Kidney (tissue), 14 donors: Measurements from ENCODE around the gene DTX4. TPM values are rescaled to one million over a fixed set of nuclear protein-coding genes. Genes with fewer than 3 reads are reported as not detected.

Experiments
- DNase-seq, 5 donors: peaks; one replicate each; pipeline ENCODE4 v3.0.0-alpha.2; 2013 to 2020
- FAIRE-seq: peaks from 2 replicates; lab custom pipeline; 2012; peaks lifted over from hg19 to GRCh38; lab: Jason Lieb, UNC
- H3K27ac ChIP-seq, 2 donors: one replicate each; pipeline ENCODE4 v1.7.0; 2013; ENCODE audit warnings: low read depth in 2 of 2, low read length in 2 of 2, inconsistent platforms in 1 of 2
- H3K27me3 ChIP-seq: one replicate; pipeline ENCODE4 v1.7.1; 2013; ENCODE audit warnings: low read length, inconsistent platforms; ENCODE audit not compliant: control insufficient read depth, insufficient read depth
- H3K36me3 ChIP-seq, 3 donors: one replicate each; pipeline versions ENCODE4 v1.7.0 to v1.7.1; 2013; ENCODE audit warnings: low read length in 3 of 3, control low read depth in 1 of 3, inconsistent platforms in 1 of 3; ENCODE audit not compliant: insufficient read depth in 3 of 3, control insufficient read depth in 2 of 3
- H3K4me1 ChIP-seq, 3 donors: one replicate each; pipeline versions ENCODE4 v1.7.0 to v1.7.1; 2013; ENCODE audit warnings: low read length in 3 of 3, inconsistent platforms in 1 of 3, low read depth in 1 of 3; ENCODE audit not compliant: control insufficient read depth in 2 of 3, insufficient read depth in 2 of 3
- H3K4me3 ChIP-seq, 3 donors: one replicate each; pipeline versions ENCODE4 v1.7.0 to v1.8.1; 2013; ENCODE audit warnings: low read length in 3 of 3, control low read depth in 1 of 3, inconsistent platforms in 1 of 3
- H3K9ac ChIP-seq, 3 donors: one replicate each; pipeline versions ENCODE4 v1.7.0 to v1.7.1; 2013; ENCODE audit warnings: low read length in 3 of 3, control low read depth in 1 of 3, inconsistent platforms in 1 of 3
- H3K9me3 ChIP-seq, 3 donors: one replicate each; pipeline versions ENCODE4 v1.7.0 to v1.7.1; 2013; ENCODE audit warnings: low read length in 3 of 3, control low read depth in 1 of 3, inconsistent platforms in 1 of 3; ENCODE audit not compliant: control insufficient read depth in 2 of 3, insufficient read depth in 1 of 3
- CTCF ChIP-seq: IDR thresholded peaks from 3 replicates; pipeline ENCODE4 v1.5.1; 2012; ENCODE audit warnings: mild to moderate bottlenecking, moderate library complexity, borderline replicate concordance; ENCODE audit not compliant: insufficient read depth; ENCODE audit errors: extremely low read depth
- intact Hi-C: fragments of 100-400 bp; cut with DNase I; formaldehyde crosslinking; loops from one replicate; pipeline ENCODE4 v1.11.1; 2022
- polyA plus RNA-seq: library from polyadenylated mRNA; stranded (reverse); fragments of 350-450 nt; fragmentation: Illumina TruSeq; extraction: RNeasy Lipid Tissue Mini Kit (QIAGEN cat#74804); gene quantifications from one replicate; pipeline ENCODE4 v1.2.3, GENCODE V29; 2014; ENCODE audit warnings: low read depth, low replicate concordance; ENCODE audit not compliant: insufficient read depth
- total RNA-seq: library from RNA; stranded (reverse); fragmentation: NEBNext Ultra II Directional; extraction: Animal tissue kit (Norgen Biotek cat#: 25700); gene quantifications from one replicate; pipeline ENCODE4 v1.2.1, GENCODE V29; 2021
- donor health status: control.
- donor health status: control.
- donor health status: control.
- donor health status: control.
- donor health status: control.
- donor health status: DM: yes; HTN: yes; CAD: no.
- donor health status: Normal renal cell carcinoma (clear cell type).

DTX4 gene
- total and polyA plus RNA-seq, 2 donors from 2014 or later: 7.2 to 21.8 TPM

- Histone ChIP-seq H3K9ac (no peak overlapping the region), H3K9me3 (no peaks in the 10 kb centered on the region), H3K27ac (no peak overlapping the region), H3K36me3 (peaks cover 0 to 11% (median 9%) of the 10 kb centered on the region in 3 donors), H3K4me1 (peaks cover 11 to 13% (median 12%) of the 10 kb centered on the region in 3 donors), H3K27me3 (no peaks in the 10 kb centered on the region), H3K4me3 (no peak overlapping the region)
- peak; percentile 39 for TF ChIP-seq CTCF
- peak in 1 of 5 donors; percentile 34 for DNase-seq
- intact Hi-C loops: no loop called here
- FAIRE-seq: no peak
Measured at GRCh38 chr11:59182457-59183151, 10.7 kb downstream of the DTX4 start.

GRCh38 chr11:59183771-59184170 lies 11.8 kb downstream of the DTX4 start:
- Histone ChIP-seq H3K27ac (no peak overlapping the region), H3K27me3 (no peaks in the 10 kb centered on the region), H3K9me3 (no peaks in the 10 kb centered on the region), H3K9ac (no peak overlapping the region), H3K4me1 (peaks cover 7 to 19% (median 15%) of the 10 kb centered on the region in 3 donors), H3K4me3 (no peak overlapping the region), H3K36me3 (peaks cover 0 to 11% (median 9%) of the 10 kb centered on the region in 3 donors)
- no peak for TF ChIP-seq CTCF
- intact Hi-C loops: no loop called here
- FAIRE-seq (no peak), DNase-seq (no peak)

- H3K36me3 ChIP-seq: peaks cover 2 to 11% (median 9%) of the 10 kb centered on the region in 3 donors
- no peaks in the 10 kb centered on the region for H3K9me3 ChIP-seq
- DNase-seq: no peak
- no peak overlapping the region for H3K9ac ChIP-seq
- TF ChIP-seq CTCF: no peak
- no peak overlapping the region for H3K27ac ChIP-seq
- no peak for FAIRE-seq
- H3K27me3 ChIP-seq: no peaks in the 10 kb centered on the region
- no peak overlapping the region for H3K4me3 ChIP-seq
- intact Hi-C loops: no loop called here
- peaks cover 12 to 19% (median 18%) of the 10 kb centered on the region in 3 donors for H3K4me1 ChIP-seq
Measured at GRCh38 chr11:59184691-59185339, 12.9 kb downstream of the DTX4 start.
